HG02763 (cell line): ENCODE results near the gene RAP1B.
A peak's percentile ranks its signal among the peaks of the same experiment; 100 is the strongest.

Experiments
- ATAC-seq: cut with Tn5 transposase; IDR thresholded peaks from one replicate; pipeline ENCODE4 v1.9.1; 2021; ENCODE audit warnings: mild to moderate bottlenecking, moderate library complexity; ENCODE audit not compliant: unreplicated experiment

The RAP1B gene

DNA sequence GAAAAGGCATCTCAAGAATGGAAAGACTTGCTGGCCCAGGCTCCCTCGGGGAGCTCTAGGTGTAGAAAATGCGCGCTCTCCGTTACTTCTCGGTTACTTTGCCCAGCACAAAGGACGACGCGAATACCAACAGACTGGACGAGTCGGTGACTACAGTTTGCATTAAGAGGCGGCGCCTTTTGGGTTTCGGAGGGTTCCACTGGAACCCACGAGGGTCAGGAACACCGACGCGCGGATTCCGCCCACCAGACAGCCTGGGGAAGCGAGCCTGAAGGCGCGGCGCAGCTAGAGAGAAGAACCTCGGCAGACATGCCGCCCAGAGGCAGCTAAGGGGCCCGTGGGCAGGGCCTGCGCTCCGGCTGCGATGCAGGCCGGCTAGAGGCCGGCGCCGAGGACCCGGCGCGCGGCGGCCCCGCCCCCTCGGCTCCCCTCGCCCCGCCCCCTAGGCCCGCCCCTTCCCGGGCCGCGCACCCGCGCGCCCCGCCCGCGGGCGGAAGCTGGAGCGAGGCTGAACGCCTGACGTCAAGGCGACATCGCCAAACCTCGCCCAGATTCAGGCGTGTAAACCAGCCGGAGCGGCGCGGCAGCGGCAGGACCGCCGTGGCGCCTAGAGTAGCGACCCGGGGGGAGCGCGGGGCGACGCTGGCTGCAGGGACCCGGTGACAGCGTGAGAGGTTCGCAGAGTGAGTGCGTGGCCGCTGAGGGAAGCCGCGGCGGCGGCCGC, at the start of gene RAP1B:
Gene RAP1B (plus strand): TSS at position 530 of the 724 bp plus-strand sequence. CDS start 37,826 bp downstream, outside the sequence.
- peak; percentile 86 for ATAC-seq

DNA sequence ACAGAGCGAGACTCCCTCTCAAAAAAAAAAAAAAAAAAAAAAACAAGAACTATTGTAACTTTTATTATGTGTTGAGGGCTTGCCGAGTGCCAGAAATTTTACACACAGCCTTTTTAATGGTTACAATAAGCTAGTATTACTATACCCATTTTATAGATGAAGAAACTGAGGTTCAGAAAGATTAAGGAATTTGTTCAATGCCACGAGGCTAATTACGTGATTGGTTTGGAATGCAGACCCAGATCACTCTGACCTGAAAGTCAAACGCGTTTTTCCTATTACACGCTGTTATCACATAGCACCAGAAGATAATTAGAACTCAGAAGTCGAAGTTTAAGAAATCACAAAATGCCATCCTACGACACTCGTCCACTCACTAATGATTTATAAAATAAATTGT, 48.9 kb upstream of the RAP1B start:
- ATAC-seq, result no peak

DNA sequence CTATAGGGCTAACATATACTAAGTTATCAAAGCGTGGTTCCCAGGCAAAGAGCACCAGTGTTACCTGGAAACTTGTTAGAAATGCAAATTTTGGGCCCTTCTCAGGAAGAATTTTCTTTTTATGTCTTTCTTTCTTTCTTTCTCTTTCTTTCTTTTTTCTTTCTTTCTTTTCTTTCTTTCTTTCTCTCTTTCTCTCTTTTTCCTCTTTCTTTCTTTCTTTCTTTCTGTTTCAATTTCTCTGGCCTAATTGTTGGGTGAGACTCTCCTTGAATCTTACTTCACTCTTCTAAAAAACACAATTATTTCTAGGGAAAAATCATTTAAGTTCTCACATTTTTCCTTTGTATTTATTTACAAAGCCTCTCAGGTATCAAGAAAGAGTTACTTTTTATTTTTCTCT, 46.5 kb upstream of the RAP1B start:
- ATAC-seq, result no peak

DNA sequence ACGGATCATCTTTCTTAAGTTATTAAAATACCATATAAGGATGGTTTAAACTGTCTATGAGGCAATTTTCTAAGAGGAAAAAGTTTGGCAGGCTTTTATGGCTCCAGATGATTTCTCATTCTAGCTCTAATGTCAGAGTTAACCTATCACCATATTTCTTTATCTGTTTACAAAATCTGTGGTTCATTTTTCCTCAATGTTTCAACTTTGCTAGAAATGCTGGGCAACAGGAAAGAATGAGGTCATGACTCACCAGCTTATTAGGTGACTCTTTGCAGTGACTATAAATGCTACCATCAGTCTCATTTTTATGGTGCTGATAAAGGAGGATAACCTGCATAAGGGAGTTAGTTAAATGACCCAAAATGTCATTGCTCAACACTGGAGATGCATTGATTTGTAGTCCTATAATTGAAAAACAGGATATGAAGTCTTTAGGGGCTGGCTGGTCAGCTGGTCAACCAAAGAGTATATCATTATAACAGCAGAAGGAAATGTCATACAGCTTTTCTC, 45.3 kb upstream of the RAP1B start:
- no peak for ATAC-seq

DNA sequence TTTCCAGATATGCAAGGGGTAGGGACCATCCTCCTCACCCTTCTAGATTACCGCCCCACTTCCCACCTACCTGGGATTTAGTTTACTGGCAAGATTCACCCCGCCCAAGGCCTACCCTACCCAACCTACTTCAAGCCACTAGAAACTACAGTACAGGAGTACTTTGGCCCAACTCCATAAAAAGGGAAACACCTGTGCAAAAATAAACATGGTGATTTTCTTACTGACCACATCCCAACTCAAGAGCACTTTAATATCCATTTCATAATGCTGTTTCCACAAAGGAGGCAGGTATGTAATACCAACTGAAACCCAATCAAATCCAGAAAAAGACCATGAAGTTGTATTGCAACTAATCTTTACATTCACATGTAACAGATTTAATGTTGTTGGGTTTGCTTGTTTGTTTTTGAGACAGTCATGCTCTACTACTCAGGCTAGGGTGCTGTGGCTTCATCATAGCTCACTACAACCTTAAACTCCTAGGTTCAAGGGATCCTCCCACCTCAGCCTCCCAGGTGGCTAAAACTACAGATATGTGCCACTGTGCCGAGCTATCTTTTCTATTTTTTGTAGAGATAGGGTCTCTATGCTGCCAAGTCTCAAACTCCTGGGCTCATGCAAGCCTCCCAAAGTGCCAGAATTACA, 41.7 kb upstream of the RAP1B start:
- no peak for ATAC-seq

DNA sequence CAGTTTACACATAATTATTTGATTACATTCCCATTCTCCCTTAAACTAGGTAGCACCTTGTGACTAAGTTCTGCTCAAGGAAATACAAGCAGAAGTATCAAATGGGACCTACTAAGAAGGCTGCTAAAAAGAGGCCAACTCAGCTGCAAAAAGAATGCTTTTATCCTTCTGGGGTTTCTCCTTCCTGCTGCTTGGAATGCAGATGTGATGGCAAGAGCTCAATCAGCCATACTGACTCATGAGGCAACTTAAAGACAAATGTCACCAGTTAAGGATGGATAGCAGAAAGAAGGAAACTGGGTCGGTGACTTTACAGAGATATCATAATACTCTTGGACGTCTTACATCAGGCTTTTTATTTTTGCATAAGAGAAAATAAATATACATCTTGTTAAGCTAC, 38.0 kb upstream of the RAP1B start:
- no peak for ATAC-seq

DNA sequence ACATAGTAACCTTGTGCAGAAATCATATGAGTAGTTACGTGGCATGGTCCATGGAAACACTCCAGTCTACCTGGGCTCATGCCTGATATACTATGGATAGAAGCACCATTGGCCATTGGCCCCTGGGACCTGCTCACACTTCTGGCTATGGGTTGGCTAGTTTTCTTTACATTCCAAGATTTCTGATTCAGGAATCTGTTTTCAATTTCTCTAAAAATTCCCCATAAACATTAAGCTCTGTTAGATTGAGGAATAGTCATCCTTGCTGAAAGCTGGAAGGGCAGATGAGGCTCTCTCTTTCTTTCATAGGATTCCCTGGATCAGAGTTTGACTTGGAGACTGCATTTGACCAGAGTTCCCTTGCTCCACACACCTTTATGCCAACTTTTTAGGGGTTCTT, 37.3 kb upstream of the RAP1B start:
- no peak for ATAC-seq

DNA sequence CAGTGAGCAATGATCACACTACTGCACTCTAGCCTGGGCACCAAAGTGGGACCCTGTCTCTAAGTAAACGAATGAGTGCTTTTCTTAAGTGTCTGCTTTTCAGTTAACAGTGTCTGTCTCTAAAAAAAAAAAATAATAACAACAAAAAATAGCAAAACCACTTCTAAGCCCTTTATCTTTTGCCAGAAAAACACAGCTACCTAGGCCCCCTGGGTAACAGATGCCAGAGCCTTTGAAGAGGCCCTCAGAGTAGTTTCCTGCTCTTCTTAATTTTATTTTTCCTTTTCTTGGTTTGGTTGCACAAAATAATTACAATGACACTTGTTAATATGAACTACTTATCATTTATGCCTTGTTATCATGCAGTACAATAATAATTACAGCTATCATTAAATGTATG, 32.8 kb upstream of the RAP1B start:
- ATAC-seq, result no peak

DNA sequence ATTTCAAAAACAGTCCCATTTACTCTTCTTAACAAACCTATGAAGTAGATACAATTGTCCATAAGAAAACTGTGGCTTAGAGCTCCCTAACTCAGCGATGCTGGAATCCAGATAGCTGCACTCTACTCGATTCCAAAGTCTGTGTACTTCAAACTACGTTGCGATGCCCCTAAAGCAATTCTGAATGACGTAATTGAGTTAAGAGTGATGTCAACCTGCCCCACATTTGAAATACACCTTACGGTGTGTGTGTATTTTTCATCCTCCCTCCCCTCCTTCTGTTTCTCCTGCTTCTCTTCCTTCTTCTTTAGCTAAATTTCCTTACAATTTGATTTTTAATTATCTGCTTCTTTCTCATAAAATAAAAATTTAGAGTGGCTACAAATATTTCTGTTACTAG, 31.9 kb upstream of the RAP1B start:
- ATAC-seq, result no peak

DNA sequence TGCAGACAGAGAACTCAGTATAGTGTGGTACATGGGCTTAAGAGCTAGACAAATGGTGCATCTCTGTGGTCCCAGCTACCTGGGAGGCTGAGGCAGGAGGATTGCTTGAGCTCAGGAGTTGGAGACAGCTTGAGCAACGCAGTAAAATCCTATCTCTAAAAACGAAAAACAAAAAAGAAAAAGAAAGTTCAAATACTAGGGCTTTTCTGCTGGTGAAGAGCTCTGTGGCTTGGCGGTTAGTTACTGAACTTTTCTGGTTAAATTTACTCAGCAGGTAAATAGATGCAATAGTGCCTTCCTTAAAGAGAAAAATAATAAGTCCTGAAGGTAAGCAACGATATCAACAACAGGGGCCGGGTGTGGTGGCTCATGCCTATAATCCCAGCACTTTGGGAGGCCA, 31.4 kb upstream of the RAP1B start:
- no peak for ATAC-seq

DNA sequence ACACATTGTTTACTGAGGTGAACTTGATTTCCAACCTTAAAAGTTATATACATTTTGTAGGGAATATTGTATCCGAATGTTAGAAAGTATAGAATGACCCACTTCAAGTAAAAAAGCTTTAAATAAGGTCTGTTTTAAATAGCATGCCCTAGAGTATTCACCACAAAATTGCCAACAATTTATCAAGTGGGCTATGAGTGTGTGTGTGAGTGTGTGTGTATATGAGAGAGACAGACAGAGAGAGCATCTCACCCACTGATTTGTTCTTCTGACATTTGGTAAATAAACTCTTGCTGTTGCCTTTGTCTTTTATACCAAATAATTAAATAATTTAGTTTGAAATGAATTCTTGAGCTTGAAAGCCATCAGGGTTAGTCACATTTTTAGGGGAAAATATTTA, 29.8 kb upstream of the RAP1B start:
- no peak for ATAC-seq

DNA sequence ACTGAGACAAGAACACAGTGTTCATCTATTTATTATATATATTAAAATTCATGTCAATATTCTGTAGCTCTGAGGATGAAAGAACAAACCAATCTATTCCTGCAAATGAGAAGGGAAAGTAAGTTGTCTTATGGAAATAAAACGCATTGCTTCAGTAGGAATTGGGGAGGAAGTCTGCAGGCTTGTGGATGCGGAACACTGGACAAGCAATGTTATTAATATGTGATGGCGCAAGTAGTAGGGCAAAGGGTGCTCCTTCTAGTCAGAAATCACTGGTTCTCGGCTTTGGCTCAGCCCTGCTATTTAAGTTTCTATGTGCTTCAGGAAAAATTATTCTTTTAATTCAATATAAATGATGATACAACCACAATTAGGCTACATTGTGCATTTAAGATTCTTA, 28.8 kb upstream of the RAP1B start:
- no peak for ATAC-seq

DNA sequence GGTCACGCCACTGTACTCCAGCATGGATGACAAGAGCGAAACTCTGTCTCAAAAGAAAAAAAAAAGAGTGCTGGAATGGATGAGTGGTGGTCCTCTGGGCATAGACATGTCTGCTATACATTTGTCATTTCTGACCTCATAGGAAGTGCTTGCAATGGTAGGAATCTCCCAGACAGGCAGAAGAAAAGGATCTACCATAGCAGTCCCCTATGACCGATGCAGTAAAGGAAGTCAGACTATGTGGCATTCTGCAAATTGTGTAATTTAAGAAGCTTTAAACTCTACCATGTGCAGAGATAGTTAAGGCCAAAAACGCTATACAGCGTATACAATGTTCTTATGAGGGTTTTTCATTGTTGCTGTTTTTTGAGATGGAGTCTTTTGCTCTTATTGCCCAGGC, 24.7 kb upstream of the RAP1B start:
- ATAC-seq, result no peak

DNA sequence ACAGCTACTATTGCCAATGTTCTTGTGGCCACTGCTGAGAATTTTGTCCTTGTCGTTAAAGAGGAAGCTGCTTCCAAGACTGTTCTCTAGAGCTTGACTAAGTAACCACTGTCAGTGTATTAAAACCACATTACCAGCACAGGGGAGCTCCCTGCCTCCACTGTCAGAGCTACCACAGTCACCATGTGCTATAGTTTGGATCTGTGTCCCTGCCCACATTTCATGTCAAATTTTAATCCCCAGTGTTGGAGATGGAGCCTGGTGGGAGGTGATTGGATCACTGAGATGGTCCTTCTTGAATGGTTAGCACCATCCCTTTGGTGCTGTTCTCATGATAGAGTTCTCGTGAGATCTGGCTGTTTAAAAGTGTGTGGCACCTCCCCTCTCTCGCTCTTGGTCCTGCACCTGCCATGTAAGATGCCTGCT, 23.2 kb upstream of the RAP1B start:
- ATAC-seq, result peak; percentile 45

DNA sequence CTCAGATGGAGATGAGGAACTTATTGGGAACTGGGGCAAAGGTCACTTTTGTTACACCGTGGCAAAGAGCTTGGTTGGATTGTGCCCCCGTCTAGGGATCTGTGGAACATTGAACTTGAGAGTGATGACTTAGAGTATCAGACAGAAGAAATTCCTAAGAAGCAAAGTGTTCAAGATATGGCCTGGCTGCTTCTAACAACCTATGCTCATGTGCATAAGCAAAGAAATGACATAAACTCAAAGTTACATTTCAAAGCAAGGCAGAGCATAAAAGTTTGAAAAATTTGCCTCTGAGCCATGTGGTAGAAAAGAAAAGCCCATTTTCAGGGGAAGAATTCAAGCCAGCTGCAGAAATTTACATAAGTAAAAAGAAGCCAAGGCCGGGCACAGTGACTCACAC, 21.5 kb upstream of the RAP1B start:
- no peak for ATAC-seq

DNA sequence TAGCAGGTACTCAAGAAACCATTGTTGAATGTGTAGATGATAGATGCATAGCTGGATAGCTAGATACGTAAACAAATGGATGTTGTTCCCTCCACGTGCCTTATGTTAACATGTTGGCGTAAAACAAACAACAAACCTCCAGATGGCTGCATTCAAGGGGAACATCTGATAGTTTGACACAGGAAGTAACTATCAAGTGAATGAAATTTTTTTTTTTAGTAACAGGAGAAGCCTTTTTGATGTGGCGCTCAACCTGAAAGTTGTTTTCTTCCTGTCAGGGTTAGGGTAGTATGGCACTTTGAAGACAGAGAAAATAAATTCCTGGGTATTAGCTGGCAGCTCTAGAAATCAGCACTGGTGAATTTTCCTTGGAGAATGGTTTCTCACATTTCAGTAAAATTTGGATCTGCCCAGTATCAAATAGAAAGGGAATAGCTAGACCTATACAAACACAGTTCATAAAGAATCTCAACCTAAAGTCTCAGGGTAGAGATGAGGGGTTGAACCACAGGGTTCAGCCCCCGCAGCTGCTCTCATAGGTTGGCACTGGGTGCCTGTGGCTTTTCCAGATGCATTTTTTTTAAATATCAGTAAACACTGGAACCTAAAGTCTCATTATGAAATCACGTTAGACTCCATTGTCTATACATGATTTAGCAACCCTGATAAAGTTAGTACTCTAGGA, 18.8 kb upstream of the RAP1B start:
- ATAC-seq, result no peak

DNA sequence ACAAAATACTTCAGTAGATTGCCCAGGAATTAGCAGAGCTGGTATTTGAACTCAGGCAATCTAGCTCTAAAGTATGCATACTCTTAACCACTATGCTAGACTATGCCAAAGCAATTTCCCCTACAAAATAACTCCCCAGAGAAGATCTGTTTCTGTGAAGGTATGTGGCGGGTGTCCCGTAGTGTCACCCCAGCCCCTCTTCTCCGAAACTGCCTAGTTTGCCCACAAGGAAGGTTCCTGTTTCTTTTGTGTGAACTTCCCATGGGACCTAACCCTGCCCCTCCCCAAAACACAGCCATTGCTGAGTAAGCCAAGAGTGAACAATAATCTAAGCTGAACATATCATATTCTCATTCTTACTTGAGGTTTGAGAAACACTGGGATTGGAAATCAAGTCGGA, 15.5 kb upstream of the RAP1B start:
- no peak for ATAC-seq

DNA sequence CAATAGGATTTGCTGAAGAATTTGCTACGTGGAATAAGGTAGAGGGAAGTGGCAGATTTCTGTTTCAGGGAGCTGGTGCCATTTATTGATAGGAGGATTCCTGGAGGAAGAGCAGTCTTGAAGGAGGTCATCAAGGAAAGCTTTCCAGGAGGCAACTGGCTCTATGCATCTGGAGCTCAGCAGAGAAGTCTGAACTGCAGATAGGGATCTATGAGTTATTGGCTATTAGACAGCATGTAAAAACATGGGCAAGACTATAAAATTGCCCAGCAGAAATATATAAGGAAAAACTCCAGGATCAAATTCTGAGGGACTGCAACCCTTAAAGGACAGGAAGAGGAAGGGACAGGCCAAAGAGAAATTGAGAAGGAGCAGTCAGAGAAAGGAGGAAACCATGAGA, 8.9 kb upstream of the RAP1B start:
- ATAC-seq, result no peak

DNA sequence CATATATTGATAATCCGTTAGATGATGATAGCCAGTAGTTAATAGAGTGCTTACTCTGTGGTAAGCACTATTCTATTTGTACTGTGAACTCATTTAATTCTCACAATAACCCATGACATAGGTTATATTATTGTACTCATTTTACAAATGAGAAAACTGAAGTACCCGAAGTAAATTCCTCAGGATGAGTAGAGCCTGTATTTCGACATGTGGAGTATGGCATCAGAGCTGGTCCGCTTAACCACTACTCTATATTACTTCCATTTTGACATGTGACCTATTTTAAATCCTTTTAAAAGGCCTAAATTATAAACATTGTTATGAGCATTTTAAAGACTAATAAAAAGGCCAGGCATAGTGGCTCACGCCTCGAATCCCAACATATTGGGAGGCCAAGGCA, 8.0 kb upstream of the RAP1B start:
- no peak for ATAC-seq

DNA sequence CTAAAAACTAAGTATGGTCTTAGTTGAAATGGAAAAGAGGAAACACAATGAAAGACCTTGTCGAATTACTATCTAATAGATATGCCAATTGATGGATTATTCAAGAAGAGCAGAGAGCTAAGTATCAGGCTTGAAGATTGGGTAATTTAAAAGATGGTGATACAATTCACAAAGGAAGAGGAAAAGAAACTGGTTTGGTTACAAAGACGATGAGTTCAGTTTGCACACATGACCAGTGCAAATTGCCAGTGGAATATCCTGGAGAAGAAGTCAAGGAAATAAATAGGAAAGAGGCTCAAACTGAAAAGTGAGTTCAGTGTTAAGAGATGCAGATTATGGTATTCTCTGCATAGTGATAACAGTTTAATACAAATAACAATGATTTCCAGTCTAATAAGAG, 2.5 kb upstream of the RAP1B start:
- no peak for ATAC-seq

DNA sequence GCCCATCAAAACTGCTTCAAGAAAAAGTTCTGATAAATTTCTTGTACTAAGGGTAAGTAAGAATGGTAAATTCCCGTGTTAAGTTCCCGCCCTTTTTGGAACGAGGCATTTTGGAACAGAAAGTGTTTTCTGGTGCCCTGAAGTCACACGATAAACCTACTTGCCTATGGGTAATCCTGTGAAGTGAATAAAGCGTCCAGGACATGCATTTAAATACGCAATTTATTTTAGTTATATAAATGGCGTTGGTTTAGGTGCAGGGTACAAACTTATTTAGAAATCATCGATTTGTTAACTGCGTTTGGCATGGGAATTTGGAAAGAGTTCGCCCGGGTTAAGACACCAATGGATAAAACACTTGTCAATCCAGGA, 715 bp upstream of the RAP1B start:
- ATAC-seq, result no peak
